Measurements from ENCODE around the gene RASGEF1C.
"Not testable (repeated sequence)": the region's sequence is repeated elsewhere in the genome, so short reads cannot be mapped to it uniquely, and the experiment has no call there.

Gene RASGEF1C

GRCh38 chr5:180126716-180127681, 82.0 kb downstream of the RASGEF1C start:
- Histone ChIP-seq H3K9me3 (ENCODE audit: control insufficient read depth, low read length) (no peaks in the 10 kb centered on the region), H3K27me3 (ENCODE audit: control insufficient read depth, insufficient read depth, low read length) (peaks cover 7% of the 10 kb centered on the region), H3K4me1 (ENCODE audit: control insufficient read depth, insufficient read depth, low read length) (no peaks in the 10 kb centered on the region), H3K36me3 (ENCODE audit: control insufficient read depth, insufficient read depth, low read length) (no peaks in the 10 kb centered on the region), H3K4me3 (ENCODE audit: low read length) (no peak overlapping the region), H3K9ac (ENCODE audit: low read length) (no peak overlapping the region)

GRCh38 chr5:180126156-180126555, 82.9 kb downstream of the RASGEF1C start:
- H3K4me1 ChIP-seq (ENCODE audit: control insufficient read depth, insufficient read depth, low read length); H3K27me3 ChIP-seq (ENCODE audit: control insufficient read depth, insufficient read depth, low read length); H3K9ac ChIP-seq (ENCODE audit: low read length); H3K36me3 ChIP-seq (ENCODE audit: control insufficient read depth, insufficient read depth, low read length); H3K9me3 ChIP-seq (ENCODE audit: control insufficient read depth, low read length); H3K4me3 ChIP-seq (ENCODE audit: low read length): not testable (repeated sequence)

- H3K4me3 ChIP-seq (ENCODE audit: low read length); H3K27me3 ChIP-seq (ENCODE audit: control insufficient read depth, insufficient read depth, low read length); H3K9me3 ChIP-seq (ENCODE audit: control insufficient read depth, low read length); H3K4me1 ChIP-seq (ENCODE audit: control insufficient read depth, insufficient read depth, low read length); H3K9ac ChIP-seq (ENCODE audit: low read length); H3K36me3 ChIP-seq (ENCODE audit: control insufficient read depth, insufficient read depth, low read length): not testable (repeated sequence)
These were observed 84.3 kb downstream of the RASGEF1C start for GRCh38 chr5:180124662-180125061.

- H3K9ac ChIP-seq (ENCODE audit: low read length) = no peak overlapping the region
- no peak overlapping the region for H3K4me3 ChIP-seq (ENCODE audit: low read length)
- H3K36me3 ChIP-seq (ENCODE audit: control insufficient read depth, insufficient read depth, low read length) = no peaks in the 10 kb centered on the region
- no peaks in the 10 kb centered on the region for H3K9me3 ChIP-seq (ENCODE audit: control insufficient read depth, low read length)
- no peaks in the 10 kb centered on the region for H3K4me1 ChIP-seq (ENCODE audit: control insufficient read depth, insufficient read depth, low read length)
- peaks cover 7% of the 10 kb centered on the region for H3K27me3 ChIP-seq (ENCODE audit: control insufficient read depth, insufficient read depth, low read length)
These were observed 86.1 kb downstream of the RASGEF1C start for GRCh38 chr5:180122875-180123274.

GRCh38 chr5:180121826-180122413, 87.1 kb downstream of the RASGEF1C start:
- Histone ChIP-seq H3K4me1 (ENCODE audit: control insufficient read depth, insufficient read depth, low read length) (no peaks in the 10 kb centered on the region), H3K36me3 (ENCODE audit: control insufficient read depth, insufficient read depth, low read length) (no peaks in the 10 kb centered on the region), H3K9me3 (ENCODE audit: control insufficient read depth, low read length) (no peaks in the 10 kb centered on the region), H3K4me3 (ENCODE audit: low read length) (no peak overlapping the region), H3K9ac (ENCODE audit: low read length) (no peak overlapping the region), H3K27me3 (ENCODE audit: control insufficient read depth, insufficient read depth, low read length) (peaks cover 7% of the 10 kb centered on the region)

GRCh38 chr5:180120237-180121101, 88.5 kb downstream of the RASGEF1C start:
- Histone ChIP-seq H3K9me3 (ENCODE audit: control insufficient read depth, low read length) (no peaks in the 10 kb centered on the region), H3K27me3 (ENCODE audit: control insufficient read depth, insufficient read depth, low read length) (peaks cover 7% of the 10 kb centered on the region), H3K9ac (ENCODE audit: low read length) (no peak overlapping the region), H3K36me3 (ENCODE audit: control insufficient read depth, insufficient read depth, low read length) (no peaks in the 10 kb centered on the region), H3K4me3 (ENCODE audit: low read length) (no peak overlapping the region), H3K4me1 (ENCODE audit: control insufficient read depth, insufficient read depth, low read length) (no peaks in the 10 kb centered on the region)

- Histone ChIP-seq H3K36me3 (ENCODE audit: control insufficient read depth, insufficient read depth, low read length) (no peaks in the 10 kb centered on the region), H3K9me3 (ENCODE audit: control insufficient read depth, low read length) (no peaks in the 10 kb centered on the region), H3K4me3 (ENCODE audit: low read length) (no peak overlapping the region), H3K27me3 (ENCODE audit: control insufficient read depth, insufficient read depth, low read length) (peaks cover 7% of the 10 kb centered on the region), H3K9ac (ENCODE audit: low read length) (no peak overlapping the region), H3K4me1 (ENCODE audit: control insufficient read depth, insufficient read depth, low read length) (no peaks in the 10 kb centered on the region)
These were observed 89.1 kb downstream of the RASGEF1C start for GRCh38 chr5:180119903-180120236.

- no peaks in the 10 kb centered on the region for H3K4me1 ChIP-seq (ENCODE audit: control insufficient read depth, insufficient read depth, low read length)
- H3K9me3 ChIP-seq (ENCODE audit: control insufficient read depth, low read length) = no peaks in the 10 kb centered on the region
- no peak overlapping the region for H3K4me3 ChIP-seq (ENCODE audit: low read length)
- no peak overlapping the region for H3K9ac ChIP-seq (ENCODE audit: low read length)
- H3K27me3 ChIP-seq (ENCODE audit: control insufficient read depth, insufficient read depth, low read length) = peaks cover under 1% of the 10 kb centered on the region
- H3K36me3 ChIP-seq (ENCODE audit: control insufficient read depth, insufficient read depth, low read length) = no peaks in the 10 kb centered on the region
These were observed 89.7 kb downstream of the RASGEF1C start for GRCh38 chr5:180119031-180119902.

GRCh38 chr5:180118391-180118791, 90.6 kb downstream of the RASGEF1C start:
- Histone ChIP-seq H3K9ac (ENCODE audit: low read length) (no peak overlapping the region), H3K4me3 (ENCODE audit: low read length) (no peak overlapping the region), H3K27me3 (ENCODE audit: control insufficient read depth, insufficient read depth, low read length) (no peaks in the 10 kb centered on the region), H3K9me3 (ENCODE audit: control insufficient read depth, low read length) (no peaks in the 10 kb centered on the region), H3K4me1 (ENCODE audit: control insufficient read depth, insufficient read depth, low read length) (no peaks in the 10 kb centered on the region), H3K36me3 (ENCODE audit: control insufficient read depth, insufficient read depth, low read length) (no peaks in the 10 kb centered on the region)

- H3K9ac ChIP-seq (ENCODE audit: low read length) = no peak overlapping the region
- H3K4me3 ChIP-seq (ENCODE audit: low read length) = no peak overlapping the region
- no peaks in the 10 kb centered on the region for H3K36me3 ChIP-seq (ENCODE audit: control insufficient read depth, insufficient read depth, low read length)
- H3K9me3 ChIP-seq (ENCODE audit: control insufficient read depth, low read length) = no peaks in the 10 kb centered on the region
- H3K27me3 ChIP-seq (ENCODE audit: control insufficient read depth, insufficient read depth, low read length) = no peaks in the 10 kb centered on the region
- H3K4me1 ChIP-seq (ENCODE audit: control insufficient read depth, insufficient read depth, low read length) = no peaks in the 10 kb centered on the region
These were observed 91.8 kb downstream of the RASGEF1C start for GRCh38 chr5:180117000-180117725.

All from mucosa of stomach (tissue), 1 donor.